ENCODE data around the gene MMADHC. TPM values are rescaled to one million over a fixed set of nuclear protein-coding genes. Genes with fewer than 3 reads are reported as not detected.

Gene MMADHC
- total and polyA plus RNA-seq, 9 of the 15 experiments (the other 6 are each of a cell fraction or from before 2014, with no cell fraction given) = 187 to 850 (median 271) TPM

DNA sequence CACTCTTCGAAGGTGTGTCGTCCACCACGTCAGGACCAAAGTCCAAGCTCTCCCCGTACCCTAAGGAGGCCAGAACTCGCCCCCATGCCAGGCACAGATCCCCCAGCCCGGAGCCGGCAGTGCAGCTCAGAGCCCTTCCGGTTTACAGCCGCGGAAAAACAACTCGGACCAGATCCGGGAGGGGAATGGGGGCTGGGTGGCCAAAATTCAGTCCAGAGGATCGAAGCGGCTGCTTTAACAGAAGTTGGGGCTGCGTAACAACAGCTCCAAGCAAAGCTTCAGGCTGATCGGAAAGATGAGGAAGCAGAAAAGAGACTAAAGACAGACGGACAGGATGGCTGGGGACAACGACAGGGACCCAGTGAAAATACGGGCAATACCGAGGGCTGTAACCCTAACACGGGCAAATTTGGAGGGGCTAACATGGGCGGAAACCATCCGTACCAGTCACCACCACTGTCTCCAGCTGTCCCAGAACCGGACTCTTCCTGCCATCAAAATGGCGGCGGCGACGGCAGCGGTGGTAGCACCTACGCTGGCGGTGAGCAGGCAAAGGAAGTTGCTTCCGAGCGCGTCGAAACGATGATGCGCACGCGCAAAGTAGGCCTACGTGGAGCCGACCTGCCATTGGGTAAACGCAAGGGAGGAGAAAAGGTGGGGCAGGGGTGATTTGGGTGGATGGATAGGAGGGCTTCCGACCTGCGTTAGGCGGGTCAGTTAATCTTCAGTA lies at the start of gene MMADHC (continued):
- TF ChIP-seq, protein P1, sequence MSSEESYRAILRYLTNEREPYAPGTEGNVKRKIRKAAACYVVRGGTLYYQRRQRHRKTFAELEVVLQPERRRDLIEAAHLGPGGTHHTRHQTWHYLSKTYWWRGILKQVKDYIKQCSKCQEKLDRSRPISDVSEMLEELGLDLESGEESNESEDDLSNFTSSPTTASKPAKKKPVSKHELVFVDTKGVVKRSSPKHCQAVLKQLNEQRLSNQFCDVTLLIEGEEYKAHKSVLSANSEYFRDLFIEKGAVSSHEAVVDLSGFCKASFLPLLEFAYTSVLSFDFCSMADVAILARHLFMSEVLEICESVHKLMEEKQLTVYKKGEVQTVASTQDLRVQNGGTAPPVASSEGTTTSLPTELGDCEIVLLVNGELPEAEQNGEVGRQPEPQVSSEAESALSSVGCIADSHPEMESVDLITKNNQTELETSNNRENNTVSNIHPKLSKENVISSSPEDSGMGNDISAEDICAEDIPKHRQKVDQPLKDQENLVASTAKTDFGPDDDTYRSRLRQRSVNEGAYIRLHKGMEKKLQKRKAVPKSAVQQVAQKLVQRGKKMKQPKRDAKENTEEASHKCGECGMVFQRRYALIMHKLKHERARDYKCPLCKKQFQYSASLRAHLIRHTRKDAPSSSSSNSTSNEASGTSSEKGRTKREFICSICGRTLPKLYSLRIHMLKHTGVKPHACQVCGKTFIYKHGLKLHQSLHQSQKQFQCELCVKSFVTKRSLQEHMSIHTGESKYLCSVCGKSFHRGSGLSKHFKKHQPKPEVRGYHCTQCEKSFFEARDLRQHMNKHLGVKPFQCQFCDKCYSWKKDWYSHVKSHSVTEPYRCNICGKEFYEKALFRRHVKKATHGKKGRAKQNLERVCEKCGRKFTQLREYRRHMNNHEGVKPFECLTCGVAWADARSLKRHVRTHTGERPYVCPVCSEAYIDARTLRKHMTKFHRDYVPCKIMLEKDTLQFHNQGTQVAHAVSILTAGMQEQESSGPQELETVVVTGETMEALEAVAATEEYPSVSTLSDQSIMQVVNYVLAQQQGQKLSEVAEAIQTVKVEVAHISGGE (CRISPR knock-in tag; IDR thresholded peaks at IDR 0.05) = peak in 2 of 3 experiments; percentile 51 to 87; a peak in 3 of 6 replicates
- TF ChIP-seq CC2D1A (IDR thresholded peaks at IDR 0.05) = peak; percentile 82
- TF ChIP-seq ETV6 (IDR thresholded peaks at IDR 0.05; ENCODE audit: borderline replicate concordance in 1 of 2, low read depth in 2 of 2, low read length in 1 of 2) = 0 out of 4 replicates have a peak, but pooled peaks of 1 of the 2 experiments have one; percentile 9
- no peak for TF ChIP-seq ETV6 (CRISPR knock-in tag; IDR thresholded peaks at IDR 0.05; ENCODE audit: borderline replicate concordance)
- no peak for TF ChIP-seq PRMT5 (CRISPR knock-in tag; IDR thresholded peaks at IDR 0.05)
- TF ChIP-seq RREB1 (CRISPR knock-in tag; IDR thresholded peaks at IDR 0.05) = peak; percentile 84; the same call in 1 of the 2 replicates
- TF ChIP-seq ARID2 (IDR thresholded peaks at IDR 0.05) = peak; percentile 46; the same call in 1 of the 2 replicates
- peak; percentile 33; the same call in 1 of the 2 replicates for TF ChIP-seq HBP1 (CRISPR knock-in tag; IDR thresholded peaks at IDR 0.05)
- peak; percentile 100 for TF ChIP-seq TAF1 (IDR thresholded peaks at IDR 0.05; ENCODE audit: control insufficient read depth, extremely low read depth, insufficient read depth, low read length, severe bottlenecking)
- no peak for TF ChIP-seq HMG20A (CRISPR knock-in tag; conservative IDR thresholded peaks at IDR 0.05)
- TF ChIP-seq ZNF830 (CRISPR knock-in tag; IDR thresholded peaks at IDR 0.05) = 0 out of 2 replicates have a peak, but pooled peaks have one; percentile 13
- TF ChIP-seq NR2C2 (CRISPR knock-in tag; IDR thresholded peaks at IDR 0.05) = peak; percentile 32; the same call in 1 of the 2 replicates
- peak; percentile 89 for TF ChIP-seq NR2C2 (tag; IDR thresholded peaks at IDR 0.05)
- peak; percentile 31; the same call in 1 of the 2 replicates for TF ChIP-seq STAT5A (IDR thresholded peaks at IDR 0.05; ENCODE audit: borderline replicate concordance, low read length)
- TF ChIP-seq WHSC1 (IDR thresholded peaks at IDR 0.05; ENCODE audit: low read length) = no peak
- peak; percentile 73; the same call in 1 of the 2 replicates for TF ChIP-seq OTX1 (CRISPR knock-in tag; IDR thresholded peaks at IDR 0.05)
- TF ChIP-seq PHB (CRISPR knock-in tag; IDR thresholded peaks at IDR 0.05) = 0 out of 2 replicates have a peak, but pooled peaks have one; percentile 7

Data from K562 (cell line).